ENCODE data around the gene RASGRP3.

Gene RASGRP3

DNA sequence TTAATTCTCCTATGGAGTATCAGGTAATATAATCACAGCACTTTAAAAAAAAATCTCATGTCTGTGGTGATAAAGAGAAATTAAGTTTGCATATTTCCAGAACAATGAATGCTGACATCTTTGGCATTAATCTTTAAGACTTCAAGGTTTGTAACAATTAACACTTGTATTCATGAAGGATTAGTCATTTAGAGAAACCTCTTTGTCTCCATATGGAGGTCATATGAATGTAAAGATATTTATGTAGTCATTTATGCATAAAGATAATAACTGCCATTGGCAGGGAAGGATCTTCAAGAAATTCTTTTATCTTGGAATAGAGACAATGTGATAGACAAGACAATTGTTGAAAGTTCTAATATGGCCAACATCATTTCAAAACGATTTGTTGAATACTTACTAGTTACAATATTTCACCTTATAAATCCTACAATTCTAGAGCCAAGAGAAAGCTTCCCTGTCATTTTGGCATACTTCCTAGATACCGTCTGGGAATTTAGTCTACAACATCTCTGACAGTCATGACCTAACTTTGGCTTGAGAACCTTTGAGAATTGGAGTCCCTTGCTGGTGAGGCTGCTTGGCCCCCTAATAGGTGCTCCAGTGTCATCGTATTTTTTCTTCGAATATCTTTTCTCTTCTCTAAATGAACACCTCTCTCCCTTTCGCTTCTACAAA, 33.6 kb downstream of the RASGRP3 start:
- no peak for TF ChIP-seq POLR2A (IDR thresholded peaks at IDR 0.05; ENCODE audit: low read depth, low read length)
- FAIRE-seq (no peak), DNase-seq (ENCODE audit: insufficient read length, low spot score) (no peak)

DNA sequence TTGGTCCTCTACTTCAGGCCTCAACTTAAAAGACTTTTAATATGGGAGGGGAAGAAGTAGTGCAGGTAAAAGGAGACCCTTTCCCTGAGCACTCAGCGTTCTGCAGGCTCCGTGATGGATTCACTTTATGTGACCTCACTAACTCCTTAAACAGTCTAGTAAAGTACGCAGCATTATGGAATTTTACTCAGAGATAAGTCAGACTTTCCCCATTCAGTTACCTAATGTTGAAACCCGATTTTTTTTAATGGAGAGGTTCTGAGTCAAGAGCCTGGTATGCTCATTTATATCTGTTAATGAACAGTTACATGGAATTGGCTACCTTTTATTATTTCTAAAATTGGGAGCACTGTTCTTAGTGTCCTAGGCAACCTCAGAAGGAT, 34.1 kb downstream of the RASGRP3 start:
- TF ChIP-seq POLR2A (IDR thresholded peaks at IDR 0.05; ENCODE audit: low read depth, low read length) = no peak
- DNase-seq (ENCODE audit: insufficient read length, low spot score) (no peak), FAIRE-seq (no peak)

- FAIRE-seq (no peak), DNase-seq (ENCODE audit: insufficient read length, low spot score) (no peak)
- no peak for TF ChIP-seq POLR2A (IDR thresholded peaks at IDR 0.05; ENCODE audit: low read depth, low read length)
These were observed 34.7 kb downstream of the RASGRP3 start for GRCh38 chr2:33511141-33511540.

GRCh38 chr2:33512112-33512511, 35.7 kb downstream of the RASGRP3 start:
- FAIRE-seq (no peak), DNase-seq (ENCODE audit: insufficient read length, low spot score) (no peak)
- no peak for TF ChIP-seq POLR2A (IDR thresholded peaks at IDR 0.05; ENCODE audit: low read depth, low read length)

- FAIRE-seq = no peak
- DNase-seq (ENCODE audit: insufficient read length, low spot score) = no peak
- TF ChIP-seq POLR2A (IDR thresholded peaks at IDR 0.05; ENCODE audit: low read depth, low read length) = no peak
These were observed 37.0 kb downstream of the RASGRP3 start for GRCh38 chr2:33513480-33513879.

- FAIRE-seq (no peak), DNase-seq (ENCODE audit: insufficient read length, low spot score) (no peak)
- TF ChIP-seq POLR2A (IDR thresholded peaks at IDR 0.05; ENCODE audit: low read depth, low read length) = no peak
These were observed 40.1 kb downstream of the RASGRP3 start for GRCh38 chr2:33516456-33516995.

- TF ChIP-seq POLR2A (IDR thresholded peaks at IDR 0.05; ENCODE audit: low read depth, low read length) = no peak
- FAIRE-seq = no peak
- no peak for DNase-seq (ENCODE audit: insufficient read length, low spot score)
These were observed 41.8 kb downstream of the RASGRP3 start for GRCh38 chr2:33518200-33518599.

- no peak for TF ChIP-seq POLR2A (IDR thresholded peaks at IDR 0.05; ENCODE audit: low read depth, low read length)
- no peak for DNase-seq (ENCODE audit: insufficient read length, low spot score)
- FAIRE-seq = no peak
These were observed 42.5 kb downstream of the RASGRP3 start for GRCh38 chr2:33518929-33519328.

DNA sequence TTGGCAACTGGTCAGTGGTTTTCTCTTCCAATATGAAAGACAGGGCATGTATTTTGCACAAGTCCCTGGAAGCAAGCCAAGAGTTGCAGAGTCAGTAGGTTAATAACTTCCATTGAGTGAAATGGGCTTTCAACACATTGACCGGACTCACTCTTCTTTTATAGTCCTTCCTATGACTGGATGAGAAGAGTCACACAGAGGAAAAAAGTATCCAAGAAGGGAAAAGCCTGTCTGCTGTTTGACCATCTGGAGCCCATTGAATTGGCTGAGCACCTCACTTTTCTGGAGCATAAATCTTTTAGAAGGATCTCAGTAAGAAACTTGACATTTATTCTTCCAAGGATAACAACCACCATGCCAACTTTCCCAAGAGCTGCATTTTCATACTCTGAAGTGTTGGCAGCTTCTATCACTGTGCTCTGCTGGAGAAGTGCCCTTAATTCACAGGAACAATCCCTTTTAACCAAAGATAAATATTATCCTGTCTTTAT, 45.4 kb downstream of the RASGRP3 start:
- TF ChIP-seq POLR2A (IDR thresholded peaks at IDR 0.05; ENCODE audit: low read depth, low read length) = no peak
- DNase-seq (ENCODE audit: insufficient read length, low spot score) (no peak), FAIRE-seq (no peak)

GRCh38 chr2:33522576-33522975, 46.1 kb downstream of the RASGRP3 start:
- no peak for TF ChIP-seq POLR2A (IDR thresholded peaks at IDR 0.05; ENCODE audit: low read depth, low read length)
- DNase-seq (ENCODE audit: insufficient read length, low spot score) (no peak), FAIRE-seq (no peak)

- TF ChIP-seq POLR2A (IDR thresholded peaks at IDR 0.05; ENCODE audit: low read depth, low read length) = no peak
- DNase-seq (ENCODE audit: insufficient read length, low spot score) (no peak), FAIRE-seq (no peak)
These were observed 49.2 kb downstream of the RASGRP3 start for GRCh38 chr2:33525666-33526065.

DNA sequence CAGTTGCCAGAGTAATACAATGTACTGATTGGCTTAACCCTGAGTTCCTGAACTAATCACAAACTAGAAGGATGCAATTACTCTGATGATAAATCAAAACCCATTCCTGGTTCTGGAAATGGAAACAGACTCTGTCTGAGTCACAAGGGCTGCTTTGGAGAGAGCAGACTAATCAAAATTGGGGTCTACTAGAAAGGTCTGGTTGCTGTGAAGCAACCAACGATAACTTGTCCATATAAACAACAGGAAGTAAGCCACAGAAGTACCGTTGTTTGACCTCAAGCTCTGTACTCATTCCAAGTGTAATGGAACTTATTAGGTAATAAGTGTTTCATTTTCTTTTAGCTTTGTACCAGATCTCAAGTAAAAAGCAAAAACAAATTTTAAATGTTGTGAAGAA, 49.7 kb downstream of the RASGRP3 start:
- TF ChIP-seq POLR2A (IDR thresholded peaks at IDR 0.05; ENCODE audit: low read depth, low read length) = no peak
- DNase-seq (ENCODE audit: insufficient read length, low spot score) (no peak), FAIRE-seq (no peak)

DNA sequence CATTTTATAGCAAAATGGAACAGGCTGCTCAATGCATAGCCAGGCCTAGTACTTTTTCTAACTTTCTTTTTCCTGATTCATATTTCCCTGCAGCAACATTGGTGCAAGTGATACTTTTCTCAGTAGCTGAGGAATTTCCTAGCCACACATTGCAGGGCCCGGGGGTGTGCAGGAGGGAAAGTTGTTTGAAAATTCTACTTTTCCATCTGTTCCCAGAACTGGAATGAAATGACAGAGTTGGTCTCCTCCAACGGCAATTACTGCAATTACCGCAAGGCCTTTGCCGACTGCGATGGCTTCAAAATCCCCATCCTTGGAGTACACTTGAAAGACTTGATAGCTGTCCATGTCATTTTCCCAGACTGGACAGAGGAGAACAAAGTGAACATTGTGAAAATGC, 50.5 kb downstream of the RASGRP3 start:
- no peak for DNase-seq (ENCODE audit: insufficient read length, low spot score)
- TF ChIP-seq POLR2A (IDR thresholded peaks at IDR 0.05; ENCODE audit: low read depth, low read length) = no peak

DNA sequence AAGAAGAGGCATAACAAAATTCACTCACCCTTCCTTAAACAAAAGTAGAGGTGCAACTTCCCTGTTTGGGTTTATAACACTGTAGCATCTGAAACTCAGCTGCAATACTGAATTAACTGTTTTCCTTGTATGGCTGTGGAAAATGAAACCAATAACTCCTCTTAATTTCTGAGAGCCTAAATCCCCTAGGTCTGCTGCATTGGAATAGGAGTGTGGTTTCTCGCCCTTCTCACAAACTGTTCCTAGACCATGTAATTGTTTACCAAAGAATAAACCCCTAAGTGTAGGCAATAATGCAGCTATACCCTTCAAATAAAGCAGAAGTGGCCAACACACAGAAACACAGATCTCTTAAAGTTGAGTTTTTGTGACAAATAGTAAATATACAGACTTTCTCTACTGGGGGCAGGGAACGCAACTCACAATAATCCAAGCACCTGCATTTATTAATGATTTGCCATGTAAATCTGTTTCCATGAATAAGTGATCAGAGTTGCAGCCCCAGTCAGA, 52.0 kb downstream of the RASGRP3 start:
- no peak for DNase-seq (ENCODE audit: insufficient read length, low spot score)

More for the DNA sequence above, 50.5 kb downstream of the RASGRP3 start:
- FAIRE-seq = no peak

More for the DNA sequence above, 52.0 kb downstream of the RASGRP3 start:
- TF ChIP-seq POLR2A (IDR thresholded peaks at IDR 0.05; ENCODE audit: low read depth, low read length) = no peak
- no peak for FAIRE-seq

Data from H54 (cell line).